IPS DF 6.9 (cell line): ENCODE results near the gene PMS1.

Experiments
- DNase-seq: peaks from one replicate; pipeline ENCODE4 v3.0.0-alpha.2; 2013; ENCODE audit warnings: low read depth, low spot score
- H3K27ac ChIP-seq: one replicate; pipeline ENCODE4 v1.5.1; 2013; ENCODE audit warnings: low read length, control low read depth
- H3K27me3 ChIP-seq: 2 replicates; pipeline ENCODE4 v1.6.1; 2013; ENCODE audit warnings: mild to moderate bottlenecking, low read length; ENCODE audit not compliant: control insufficient read depth, insufficient read depth
- H3K36me3 ChIP-seq: 2 replicates; pipeline ENCODE4 v1.6.1; 2013; ENCODE audit warnings: low read length; ENCODE audit not compliant: control insufficient read depth, insufficient read depth
- H3K4me1 ChIP-seq: 2 replicates; pipeline ENCODE4 v1.6.1; 2013; ENCODE audit warnings: low read length; ENCODE audit not compliant: control insufficient read depth, insufficient read depth
- H3K4me3 ChIP-seq: 2 replicates; pipeline ENCODE4 v1.5.1; 2013; ENCODE audit warnings: mild to moderate bottlenecking, low read length
- H3K9me3 ChIP-seq: 2 replicates; pipeline ENCODE4 v1.6.1; 2013; ENCODE audit warnings: low read length, inconsistent platforms; ENCODE audit not compliant: control insufficient read depth, insufficient read depth
- WGBS: extraction: QIAGEN DNeasy Blood & Tissue Kit; methylation state at CpG from one replicate; pipeline ENCODE4 v1.1.7; 2013; ENCODE audit warnings: mixed read lengths, missing lambda C conversion rate; ENCODE audit not compliant: insufficient read length, insufficient coverage; 5-methylcytosine and 5-hydroxymethylcytosine counted together

Gene PMS1

GRCh38 chr2:189862751-189863150 lies 78.5 kb downstream of the PMS1 start:
- no CpG with 5 or more reads among the region's 1 CpG for WGBS
- H3K9me3 ChIP-seq = no peaks in the 10 kb centered on the region
- no peak overlapping the region for H3K4me3 ChIP-seq
- H3K27me3 ChIP-seq = no peaks in the 10 kb centered on the region
- DNase-seq = no peak
- H3K4me1 ChIP-seq = no peaks in the 10 kb centered on the region
- H3K36me3 ChIP-seq = no peaks in the 10 kb centered on the region
- no peak overlapping the region for H3K27ac ChIP-seq

- Histone ChIP-seq H3K36me3 (no peaks in the 10 kb centered on the region), H3K27ac (no peak overlapping the region), H3K27me3 (no peaks in the 10 kb centered on the region), H3K9me3 (no peaks in the 10 kb centered on the region), H3K4me1 (no peaks in the 10 kb centered on the region), H3K4me3 (no peak overlapping the region)
- WGBS = no CpG with 5 or more reads among the region's 1 CpG
- no peak for DNase-seq
Observed at GRCh38 chr2:189865826-189866225, 81.6 kb downstream of the PMS1 start.

- no CpG with 5 or more reads among the region's 1 CpG for WGBS
- no peak for DNase-seq
- Histone ChIP-seq H3K27me3 (no peaks in the 10 kb centered on the region), H3K27ac (no peak overlapping the region), H3K36me3 (no peaks in the 10 kb centered on the region), H3K4me1 (no peaks in the 10 kb centered on the region), H3K9me3 (no peaks in the 10 kb centered on the region), H3K4me3 (no peak overlapping the region)
Observed at GRCh38 chr2:189866296-189866695, 82.0 kb downstream of the PMS1 start.

- Histone ChIP-seq H3K27me3 (no peaks in the 10 kb centered on the region), H3K4me1 (no peaks in the 10 kb centered on the region), H3K4me3 (no peak overlapping the region), H3K9me3 (no peaks in the 10 kb centered on the region), H3K27ac (no peak overlapping the region), H3K36me3 (peaks cover 3% of the 10 kb centered on the region; the same call in 1 of the 2 replicates)
- DNase-seq = no peak
Observed at GRCh38 chr2:189868896-189869295, 84.6 kb downstream of the PMS1 start.

GRCh38 chr2:189870381-189871085 lies 86.3 kb downstream of the PMS1 start:
- Histone ChIP-seq H3K27me3 (no peaks in the 10 kb centered on the region), H3K9me3 (no peaks in the 10 kb centered on the region), H3K27ac (no peak overlapping the region), H3K4me3 (no peak overlapping the region), H3K4me1 (no peaks in the 10 kb centered on the region), H3K36me3 (peaks cover 3% of the 10 kb centered on the region; the same call in 1 of the 2 replicates)
- no CpG with 5 or more reads among the region's 5 CpGs for WGBS
- no peak for DNase-seq

GRCh38 chr2:189873696-189874095 lies 89.4 kb downstream of the PMS1 start:
- Histone ChIP-seq H3K27ac (no peak overlapping the region), H3K9me3 (no peaks in the 10 kb centered on the region), H3K27me3 (no peaks in the 10 kb centered on the region), H3K4me1 (no peaks in the 10 kb centered on the region), H3K4me3 (no peak overlapping the region), H3K36me3 (peaks cover 3% of the 10 kb centered on the region; the same call in 1 of the 2 replicates)
- DNase-seq = no peak
- no CpG with 5 or more reads among the region's 8 CpGs for WGBS

GRCh38 chr2:189874586-189875320 lies 90.5 kb downstream of the PMS1 start:
- WGBS = no CpG with 5 or more reads among the region's 4 CpGs
- no peak overlapping the region for H3K27ac ChIP-seq

GRCh38 chr2:189876271-189876670 lies 92.0 kb downstream of the PMS1 start:
- H3K36me3 ChIP-seq = peaks cover 3% of the 10 kb centered on the region; the same call in 1 of the 2 replicates
- no CpG with 5 or more reads among the region's 2 CpGs for WGBS
- no peaks in the 10 kb centered on the region for H3K9me3 ChIP-seq
- no peak for DNase-seq
- H3K27me3 ChIP-seq = no peaks in the 10 kb centered on the region
- no peak overlapping the region for H3K27ac ChIP-seq
- no peak overlapping the region for H3K4me3 ChIP-seq
- no peaks in the 10 kb centered on the region for H3K4me1 ChIP-seq

More at GRCh38 chr2:189874586-189875320, 90.5 kb downstream of the PMS1 start:
- Histone ChIP-seq H3K9me3 (no peaks in the 10 kb centered on the region), H3K36me3 (peaks cover 3% of the 10 kb centered on the region; the same call in 1 of the 2 replicates), H3K27me3 (no peaks in the 10 kb centered on the region), H3K4me3 (no peak overlapping the region), H3K4me1 (no peaks in the 10 kb centered on the region)
- no peak for DNase-seq

GRCh38 chr2:189879716-189880081 lies 95.4 kb downstream of the PMS1 start:
- WGBS = no CpG with 5 or more reads among the region's 8 CpGs
- Histone ChIP-seq H3K9me3 (no peaks in the 10 kb centered on the region), H3K27ac (no peak overlapping the region), H3K4me3 (no peak overlapping the region), H3K36me3 (no peaks in the 10 kb centered on the region), H3K4me1 (no peaks in the 10 kb centered on the region), H3K27me3 (no peaks in the 10 kb centered on the region)
- no peak for DNase-seq

- H3K4me1 ChIP-seq = no peaks in the 10 kb centered on the region
- no peak for DNase-seq
- no peaks in the 10 kb centered on the region for H3K27me3 ChIP-seq
- no peaks in the 10 kb centered on the region for H3K36me3 ChIP-seq
- no peak overlapping the region for H3K27ac ChIP-seq
- no peaks in the 10 kb centered on the region for H3K9me3 ChIP-seq
- WGBS = no CpG with 5 or more reads among the region's 2 CpGs
- no peak overlapping the region for H3K4me3 ChIP-seq
Observed at GRCh38 chr2:189880429-189880828, 96.2 kb downstream of the PMS1 start.
